GM12878 (cell line): ENCODE measurements around the gene S1PR3. TPM values are rescaled to one million over a fixed set of nuclear protein-coding genes. Genes with fewer than 3 reads are reported as not detected.

Experiments
- ATAC-seq: fragments of 200-7000 bp; cut with Tn5 transposase; 3 replicates; pipeline ENCODE4 v1.9.1; 2020; ENCODE audit warnings: mild to moderate bottlenecking, moderate library complexity
- BruUV-seq: library from RNA; stranded (reverse); fragments of 400-500 nt; replicated peaks from 2 replicates; lab custom pipeline; 2021; lab: Mats Ljungman, UMichigan
- CTCF ChIA-PET: fragments of 300-600 bp; sonication (Branson Sonifier 250); formaldehyde crosslinking; extraction: SDS; loops from one replicate; lab custom pipeline; 2021; ENCODE audit warnings: inconsistent platforms; lab: Yijun Ruan, JAX
- POLR2A ChIA-PET: fragments of 350-600 bp; formaldehyde crosslinking; extraction: SDS; loops from one replicate; lab custom pipeline; 2021; ENCODE audit warnings: inconsistent platforms; lab: Charles Lee
- RAD21 ChIA-PET: fragments of 300-600 bp; sonication (Branson Sonifier 250); formaldehyde crosslinking; loops from one replicate; lab custom pipeline; 2023; ENCODE audit warnings: antibody characterized with exemption; ENCODE audit not compliant: unreplicated experiment; lab: Charles Lee
- SMC1A ChIA-PET: fragments of 300-600 bp; sonication (Branson Sonifier 250); formaldehyde crosslinking; loops from one replicate; lab custom pipeline; 2023; ENCODE audit not compliant: unreplicated experiment, uncharacterized antibody; lab: Charles Lee
- DNase-seq: peaks from one replicate; pipeline ENCODE4 v3.0.0-alpha.2; 2011; ENCODE audit warnings: low read depth, low spot score
- FAIRE-seq: peaks from 3 replicates; lab custom pipeline; 2011; peaks lifted over from hg19 to GRCh38; lab: Jason Lieb, UNC
- H2AFZ ChIP-seq: 2 replicates; pipeline ENCODE4 v1.6.0; 2011; ENCODE audit warnings: low read depth, low read length, control low read depth; ENCODE audit not compliant: control insufficient read depth
- H3K27ac ChIP-seq: 2 replicates; pipeline ENCODE4 v1.5.1; 2011; ENCODE audit warnings: control low read depth; ENCODE audit not compliant: control insufficient read depth, insufficient read depth
- H3K27me3 ChIP-seq, 2 experiments: replicated peaks in 1 of 2; 2 replicates each; pipeline versions ENCODE4 v1.6.0 to v1.6.1; 2011; ENCODE audit warnings: low read length in 1 of 2; ENCODE audit not compliant: control insufficient read depth in 2 of 2, insufficient read depth in 2 of 2
- H3K36me3 ChIP-seq, 2 experiments: 2 replicates each; pipeline ENCODE4 v1.5.1; 2011; ENCODE audit warnings: low read length in 1 of 2; ENCODE audit not compliant: control insufficient read depth in 2 of 2, insufficient read depth in 2 of 2
- H3K4me1 ChIP-seq: 2 replicates; pipeline ENCODE4 v1.6.1; 2011; ENCODE audit warnings: mild to moderate bottlenecking, low read length, moderate library complexity, mixed read lengths; ENCODE audit not compliant: control insufficient read depth, insufficient read depth
- H3K4me2 ChIP-seq: 2 replicates; pipeline ENCODE4 v1.6.0; 2011; ENCODE audit warnings: control low read depth; ENCODE audit not compliant: control insufficient read depth, insufficient read depth
- H3K4me3 ChIP-seq: fragments of 200-600 bp; sonication (generic); 2 replicates; pipeline ENCODE4 v1.5.1; 2016
- H3K79me2 ChIP-seq: 2 replicates; pipeline ENCODE4 v1.6.0; 2011; ENCODE audit warnings: low read length; ENCODE audit not compliant: control insufficient read depth, insufficient read depth
- H3K9ac ChIP-seq: 2 replicates; pipeline ENCODE4 v1.8.0; 2011; ENCODE audit warnings: low read length, control low read depth, mixed read lengths; ENCODE audit not compliant: control insufficient read depth, insufficient read depth
- H3K9me3 ChIP-seq: replicated peaks from 3 replicates; pipeline ENCODE4 v1.5.1; 2011; ENCODE audit warnings: mild to moderate bottlenecking, low read length; ENCODE audit not compliant: control insufficient read depth, insufficient read depth
- H4K20me1 ChIP-seq: 2 replicates; pipeline ENCODE4 v1.6.0; 2011; ENCODE audit not compliant: control insufficient read depth, insufficient read depth
- BHLHE40 ChIP-seq, 2 experiments: fragments of 450-650 bp in 1 of 2; IDR thresholded peaks; 2 replicates each; pipeline ENCODE4 v1.6.1; 2011 to 2017; ENCODE audit warnings: low read depth in 2 of 2, borderline replicate concordance in 1 of 2, improper control_type of control experiment in 1 of 2, low read length in 1 of 2, mild to moderate bottlenecking in 1 of 2
- EZH2 ChIP-seq: IDR thresholded peaks from 2 replicates; pipeline ENCODE4 v1.6.1; 2012; ENCODE audit warnings: low read depth, mild to moderate bottlenecking, control low read depth, inconsistent platforms, low read length, borderline replicate concordance; ENCODE audit not compliant: control insufficient read depth
- IRF3 ChIP-seq: fragments of 450-650 bp; IDR thresholded peaks from 2 replicates; pipeline ENCODE4 v1.6.1; 2014; ENCODE audit warnings: mild to moderate bottlenecking
- MAX ChIP-seq: IDR thresholded peaks from 2 replicates; pipeline ENCODE4 v1.6.1; 2012; ENCODE audit warnings: low read depth, low read length, improper control_type of control experiment
- RAD21 ChIP-seq: IDR thresholded peaks from 2 replicates; pipeline ENCODE4 v1.6.1; 2011; ENCODE audit warnings: mild to moderate bottlenecking, low read depth, low read length, moderate library complexity; ENCODE audit not compliant: insufficient read depth
- SKIL ChIP-seq: fragments of 450-650 bp; IDR thresholded peaks from 2 replicates; pipeline ENCODE4 v1.6.1; 2017; ENCODE audit warnings: mild to moderate bottlenecking, low read depth, inconsistent platforms; ENCODE audit not compliant: poor library complexity, severe bottlenecking
- SMAD1 ChIP-seq: fragments of 450-650 bp; IDR thresholded peaks from 2 replicates; pipeline ENCODE4 v1.6.1; 2018; ENCODE audit warnings: mild to moderate bottlenecking, low read depth; ENCODE audit not compliant: partially characterized antibody
- STAT1 ChIP-seq: fragments of 450-650 bp; conservative IDR thresholded peaks from 2 replicates; pipeline ENCODE4 v1.6.1; 2014; ENCODE audit warnings: antibody characterized with exemption, mild to moderate bottlenecking
- TARDBP ChIP-seq: IDR thresholded peaks from 2 replicates; pipeline ENCODE4 v1.6.1; 2016; ENCODE audit warnings: borderline replicate concordance
- ZBTB4 ChIP-seq: fragments of 450-650 bp; formaldehyde crosslinking; IDR thresholded peaks from 2 replicates; pipeline ENCODE4 v1.4.0; 2022; ENCODE audit warnings: mild to moderate bottlenecking, moderate library complexity
- WGBS: methylation state at CpG from one replicate; pipeline ENCODE4 v1.1.6; 2016; ENCODE audit warnings: low lambda C conversion rate; ENCODE audit not compliant: insufficient replicate concordance, insufficient coverage; ENCODE audit errors: missing lambda C conversion rate; 5-methylcytosine and 5-hydroxymethylcytosine counted together
- in situ Hi-C: fragments of 300-500 bp; cut with MboI; formaldehyde crosslinking; loops from 9 replicates; pipeline ENCODE4 v1.14.3; 2018; ENCODE audit warnings: mixed read lengths
- intact Hi-C: fragments of 100-400 bp; cut with micrococcal nuclease; formaldehyde crosslinking; loops from one replicate; pipeline ENCODE4 v1.14.2; 2022; ENCODE audit not compliant: unreplicated experiment
- polyA plus RNA-seq, 11 experiments: library from polyadenylated mRNA; depleted of rRNA in 4 of 11; unstranded in 6 of 11; stranded (reverse) in 5 of 11; fragments of >200 nt; fragmentation: Nextera tagmentation in 4 of 11; fragmentation: Illumina TruSeq in 1 of 11; extraction: Ambion mirVana in 4 of 11; extraction: Trizol in 1 of 11; gene quantifications; 1 replicate in 1 of 11; 2 replicates in 10 of 11; pipeline versions ENCODE4 v1.2.1 to v1.2.3, GENCODE V29; 2011 to 2016; ENCODE audit warnings: inconsistent platforms in 2 of 11, missing spikeins in 2 of 11, low read depth in 1 of 11
- total RNA-seq, 4 experiments: library from RNA; depleted of rRNA in 3 of 4; stranded (reverse); fragments of >200 nt in 3 of 4; fragmentation: Illumina TruSeq in 1 of 4; extraction: Trizol in 1 of 4; gene quantifications; 2 replicates each; pipeline versions ENCODE4 v1.2.1 to v1.2.3, GENCODE V29; 2013 to 2021

Gene S1PR3
- total and polyA plus RNA-seq, 10 of the 15 experiments (the other 5 are each of a cell fraction or from before 2014, with no cell fraction given): 0.01 to 0.18 (median 0.01) TPM; not detected in 7

- no peak overlapping the region for H3K4me3 ChIP-seq
- no peak overlapping the region for H2AFZ ChIP-seq
- DNase-seq: no peak
- no peak for FAIRE-seq
- no peak overlapping the region for H3K9ac ChIP-seq
- ChIA-PET POLR2A (no interaction called here), SMC1A (no interaction called here), CTCF (no interaction called here), RAD21 (no interaction called here)
- 65% methylated on average over 11 of the region's 11 CpGs for WGBS
- no peaks in the 10 kb centered on the region for H3K36me3 ChIP-seq
- ATAC-seq: no peak
- no peak overlapping the region for H3K4me2 ChIP-seq
- H4K20me1 ChIP-seq: no peaks in the 10 kb centered on the region
- no peaks in the 10 kb centered on the region for H3K4me1 ChIP-seq
- no peaks in the 10 kb centered on the region for H3K79me2 ChIP-seq
- no peaks in the 10 kb centered on the region for H3K9me3 ChIP-seq
- no TSS peak for BruUV-seq
- TF ChIP-seq STAT1 (no peak), MAX (no peak), IRF3 (no peak), SMAD1 (no peak)
- in situ Hi-C loops: no loop called here
- no peak overlapping the region for H3K27ac ChIP-seq
- intact Hi-C loops: no loop called here
- H3K27me3 ChIP-seq: no peaks in the 10 kb centered on the region
Measured at GRCh38 chr9:89048616-89049015, 57.3 kb downstream of the S1PR3 start.

- DNase-seq (no peak), ATAC-seq (no peak), FAIRE-seq (no peak)
- no peaks in the 10 kb centered on the region for H3K79me2 ChIP-seq
- H4K20me1 ChIP-seq: no peaks in the 10 kb centered on the region
- ChIA-PET CTCF (no interaction called here), SMC1A (no interaction called here), POLR2A (no interaction called here), RAD21 (no interaction called here)
- no peaks in the 10 kb centered on the region for H3K9me3 ChIP-seq
- H3K4me3 ChIP-seq: no peak overlapping the region
- 30% methylated on average over 8 of the region's 8 CpGs for WGBS
- no peaks in the 10 kb centered on the region for H3K36me3 ChIP-seq
- no peak overlapping the region for H2AFZ ChIP-seq
- intact Hi-C loops (no loop called here), in situ Hi-C loops (no loop called here)
- H3K4me2 ChIP-seq: no peak overlapping the region
- H3K27me3 ChIP-seq: no peaks in the 10 kb centered on the region
- no peak overlapping the region for H3K27ac ChIP-seq
- no peak overlapping the region for H3K9ac ChIP-seq
- BruUV-seq: no TSS peak
- H3K4me1 ChIP-seq: no peaks in the 10 kb centered on the region
- TF ChIP-seq STAT1 (no peak), ZBTB4 (CRISPR knock-in tag) (no peak), BHLHE40 (IDR thresholded peaks at IDR 0.05; ENCODE audit: borderline replicate concordance in 1 of 2, low read depth in 2 of 2, low read length in 1 of 2) (no peak), TARDBP (no peak), RAD21 (no peak), EZH2 (no peak), SKIL (no peak), SMAD1 (no peak)
Measured at GRCh38 chr9:89049646-89050045, 58.4 kb downstream of the S1PR3 start.
